Activated naive CD4-positive, alpha-beta T cell treated with anti-CD3 and anti-CD28 coated beads, Interleukin-2, amount 50 U/mL, for 72 hours (primary cell): ENCODE data around the gene PKP4. TPM values are rescaled to one million over a fixed set of nuclear protein-coding genes. Genes with fewer than 3 reads are reported as not detected.
A peak's percentile ranks its signal among the peaks of the same experiment; 100 is the strongest.
"Not testable (repeated sequence)": the region's sequence is repeated elsewhere in the genome, so short reads cannot be mapped to it uniquely, and the experiment has no call there.

Experiments
- ATAC-seq, 2 donors: fragments of 150-1000 bp; cut with Tn5 transposase; 2 replicates each; pipeline ENCODE4 v1.10.0; 2021; ENCODE audit warnings: mild to moderate bottlenecking in 2 of 2, moderate library complexity in 2 of 2
- DNase-seq, 2 donors: peaks; one replicate each; pipeline ENCODE4 v3.0.0; 2021 to 2022; ENCODE audit warnings: low spot score in 2 of 2
- H3K27ac Mint-ChIP-seq, 2 donors: one replicate each; pipeline ENCODE4 v1.8.0; 2022; ENCODE audit warnings: mild to moderate bottlenecking in 2 of 2, mixed read lengths in 2 of 2
- H3K36me3 Mint-ChIP-seq, 2 donors: one replicate each; pipeline ENCODE4 v1.8.0; 2022; ENCODE audit warnings: mixed read lengths in 2 of 2
- H3K9me3 Mint-ChIP-seq, 2 donors: one replicate each; pipeline ENCODE4 v1.8.0; 2022; ENCODE audit warnings: mixed read lengths in 2 of 2
- total RNA-seq, 2 donors: library from RNA; stranded (reverse); gene quantifications; one replicate each; pipeline ENCODE4 v1.2.3, GENCODE V29; 2022

The PKP4 gene
- total RNA-seq, 2 donors from 2014 or later: 36.3 to 44.8 TPM

DNA sequence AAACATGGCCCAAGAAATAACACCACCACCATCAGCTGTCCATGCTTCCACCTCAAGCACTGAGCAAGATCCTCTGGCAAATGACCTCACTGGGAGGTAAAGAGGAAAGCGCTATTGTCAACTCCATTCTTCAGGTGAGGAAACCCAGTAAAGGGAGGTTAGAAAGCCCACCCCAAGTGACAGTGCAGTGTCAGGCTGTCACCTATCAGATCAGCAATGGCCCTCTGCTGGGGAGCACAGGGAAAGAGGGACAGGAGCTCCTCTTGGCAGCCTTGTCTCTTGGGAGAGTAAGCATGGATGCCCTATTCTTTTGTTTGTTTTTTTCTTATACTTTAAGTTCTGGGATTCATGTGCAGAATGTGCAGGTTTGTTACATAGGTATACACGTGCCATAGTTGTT is 234.1 kb downstream of the PKP4 start:
- ATAC-seq: no peak
- H3K9me3 Mint-ChIP-seq: no peaks in the 10 kb centered on the region

GRCh38 chr2:158691619-158692018 is 234.9 kb downstream of the PKP4 start:
- Mint-ChIP-seq H3K36me3 (no peaks in the 10 kb centered on the region), H3K27ac (no peak overlapping the region), H3K9me3 (no peaks in the 10 kb centered on the region)
- no peak for DNase-seq
- no peak for ATAC-seq

More for the DNA sequence above, 234.1 kb downstream of the PKP4 start:
- DNase-seq: no peak
- no peaks in the 10 kb centered on the region for H3K36me3 Mint-ChIP-seq
- no peak overlapping the region for H3K27ac Mint-ChIP-seq

DNA sequence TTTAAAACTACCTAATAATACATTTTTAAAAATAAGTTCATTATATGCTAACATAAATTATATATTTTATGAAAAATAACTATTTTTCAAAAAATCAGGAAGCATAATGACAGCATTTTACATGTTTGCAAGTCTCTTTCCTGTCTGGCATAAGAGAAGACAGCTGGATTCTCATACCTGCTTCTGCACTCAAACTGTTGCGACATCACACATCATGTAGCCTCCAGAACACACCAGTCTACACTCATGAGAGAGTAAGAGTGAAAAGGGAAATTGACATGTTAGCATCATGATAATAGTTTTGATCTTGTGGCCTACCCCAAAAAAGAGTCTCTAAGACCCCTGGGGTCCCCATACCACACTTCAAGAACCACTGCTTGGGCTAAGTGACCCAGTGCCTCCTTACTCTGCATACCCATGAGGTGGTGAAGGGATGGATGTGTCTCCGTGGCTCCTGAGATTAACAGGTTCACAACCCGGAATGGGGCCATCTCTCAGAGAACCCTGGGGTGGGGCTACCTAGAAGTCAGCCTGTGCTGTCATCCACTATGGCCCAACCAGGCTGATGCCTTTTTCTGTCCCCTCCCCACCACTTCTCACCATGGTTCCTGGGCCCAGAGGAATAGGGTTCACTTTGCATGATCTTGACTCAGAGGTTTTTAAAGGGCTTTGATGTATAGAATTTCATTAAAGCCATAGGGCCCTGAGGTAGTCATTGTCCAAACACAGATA is 235.8 kb downstream of the PKP4 start:
- ATAC-seq: no peak
- Mint-ChIP-seq H3K36me3 (no peaks in the 10 kb centered on the region), H3K9me3 (peaks cover 0 to 3% of the 10 kb centered on the region in 2 donors)

DNA sequence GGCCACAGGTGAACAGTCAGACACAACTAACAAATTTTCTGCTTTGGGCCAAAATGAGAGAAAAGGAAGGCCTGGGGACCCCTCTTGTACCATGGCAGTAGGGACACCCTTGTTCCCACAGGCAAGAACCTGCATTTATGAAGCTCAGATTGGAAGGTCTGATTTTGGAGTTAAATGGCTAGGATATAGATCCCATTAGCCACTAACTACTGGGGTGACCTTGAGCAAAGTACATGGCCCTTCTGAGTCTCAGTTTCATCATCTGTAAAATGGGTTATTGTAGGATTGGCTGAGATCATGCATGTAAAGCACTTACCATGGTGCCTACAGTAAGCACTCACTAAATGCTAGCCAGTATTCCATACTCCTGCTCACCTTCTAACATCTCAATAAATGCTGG is 236.7 kb downstream of the PKP4 start:
- ATAC-seq: no peak
- DNase-seq: no peak
- peaks cover 0 to 3% of the 10 kb centered on the region in 2 donors for H3K9me3 Mint-ChIP-seq
- no peaks in the 10 kb centered on the region for H3K36me3 Mint-ChIP-seq
- no peak overlapping the region for H3K27ac Mint-ChIP-seq

More for the DNA sequence above, 235.8 kb downstream of the PKP4 start:
- no peak for DNase-seq
- H3K27ac Mint-ChIP-seq: no peak overlapping the region

- H3K9me3 Mint-ChIP-seq: peaks cover 0 to 3% of the 10 kb centered on the region in 2 donors
- no peak overlapping the region for H3K27ac Mint-ChIP-seq
- no peak for DNase-seq
- no peak for ATAC-seq
- H3K36me3 Mint-ChIP-seq: no peaks in the 10 kb centered on the region
Measured at GRCh38 chr2:158695305-158695704, 238.6 kb downstream of the PKP4 start.

DNA sequence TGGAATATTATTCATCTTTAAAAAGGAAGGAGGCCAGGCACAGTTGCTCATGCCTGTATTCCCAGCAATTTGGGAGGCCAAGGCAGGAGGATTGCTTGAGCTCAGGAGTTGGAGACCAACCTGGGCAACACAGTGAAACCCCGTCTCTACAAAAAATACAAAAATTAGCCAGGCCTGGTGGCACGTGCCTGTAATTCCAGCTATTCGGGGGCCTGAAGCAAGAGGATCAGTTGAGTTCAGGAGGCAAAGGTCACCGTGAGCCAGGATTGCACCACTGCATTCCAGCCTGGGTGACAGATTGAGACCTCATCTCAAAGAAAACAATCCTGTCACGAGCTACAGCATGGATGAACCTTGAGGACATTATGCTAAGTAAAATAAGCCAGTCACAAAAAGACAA is 239.0 kb downstream of the PKP4 start:
- ATAC-seq, DNase-seq, H3K27ac Mint-ChIP-seq, H3K36me3 Mint-ChIP-seq, H3K9me3 Mint-ChIP-seq: not testable (repeated sequence)

DNA sequence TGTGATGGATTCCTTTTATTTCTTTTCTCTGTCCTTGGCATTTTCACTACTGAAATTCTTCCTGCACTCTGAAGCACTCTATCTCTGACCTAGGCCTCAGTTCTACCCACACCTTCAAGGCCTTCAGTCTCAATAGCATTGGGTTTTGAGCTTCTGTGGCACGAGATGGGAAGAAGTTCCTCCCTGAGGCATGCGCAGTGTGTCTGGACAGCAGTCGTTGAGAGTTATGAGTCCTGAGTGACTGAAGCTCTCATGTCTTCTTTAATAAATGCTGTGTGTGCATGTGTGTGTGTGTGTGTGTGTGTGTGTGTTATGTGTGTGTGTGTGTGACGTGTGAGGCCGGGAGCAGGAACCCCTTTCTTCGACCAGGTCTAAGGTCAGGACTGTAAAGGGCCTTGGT is 242.6 kb downstream of the PKP4 start:
- Mint-ChIP-seq H3K27ac (no peak overlapping the region), H3K9me3 (peaks cover 0 to 3% of the 10 kb centered on the region in 2 donors), H3K36me3 (no peaks in the 10 kb centered on the region)
- no peak for ATAC-seq
- DNase-seq: no peak

DNA sequence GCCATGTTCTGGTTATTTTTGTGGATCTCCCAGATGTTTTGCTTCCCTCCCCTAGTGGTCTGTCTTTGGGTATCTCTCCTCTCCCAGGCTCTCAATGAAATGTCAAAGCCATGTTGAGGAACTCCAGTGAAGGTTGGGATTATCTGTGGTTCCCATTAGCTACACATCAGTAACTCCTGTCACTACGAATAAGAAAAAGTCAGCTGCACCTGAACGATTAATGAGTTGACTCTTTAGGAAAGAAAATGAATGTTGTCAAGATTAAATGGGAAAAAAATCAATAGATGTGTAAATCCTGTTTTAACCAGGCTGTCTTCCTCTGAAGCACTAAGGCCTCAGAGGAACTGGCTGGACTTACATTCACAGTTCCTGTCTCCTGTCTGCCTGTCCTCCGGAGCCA is 244.3 kb downstream of the PKP4 start:
- DNase-seq: no peak
- no peak for ATAC-seq
- H3K9me3 Mint-ChIP-seq: peaks cover 6 to 9% of the 10 kb centered on the region in 2 donors
- no peak overlapping the region for H3K27ac Mint-ChIP-seq
- H3K36me3 Mint-ChIP-seq: peaks cover 5 to 9% of the 10 kb centered on the region in 2 donors

GRCh38 chr2:158702740-158703139 is 246.0 kb downstream of the PKP4 start:
- DNase-seq (no peak), ATAC-seq (no peak)
- Mint-ChIP-seq H3K27ac (no peak overlapping the region), H3K36me3 (peaks cover 5 to 9% of the 10 kb centered on the region in 2 donors), H3K9me3 (peaks cover 6% of the 10 kb centered on the region in 2 donors)

GRCh38 chr2:158704724-158705465 is 248.1 kb downstream of the PKP4 start:
- H3K36me3 Mint-ChIP-seq, ATAC-seq, H3K9me3 Mint-ChIP-seq, DNase-seq: not testable (repeated sequence)
- peak overlapping the region in 1 of 2 donors; percentile 40 for H3K27ac Mint-ChIP-seq

GRCh38 chr2:158712791-158713522 is 256.2 kb downstream of the PKP4 start:
- H3K36me3 Mint-ChIP-seq: peaks cover 12 to 13% of the 10 kb centered on the region in 2 donors
- ATAC-seq (no peak), DNase-seq (no peak)
- no peak overlapping the region for H3K27ac Mint-ChIP-seq
- H3K9me3 Mint-ChIP-seq: peaks cover 11 to 13% of the 10 kb centered on the region in 2 donors

DNA sequence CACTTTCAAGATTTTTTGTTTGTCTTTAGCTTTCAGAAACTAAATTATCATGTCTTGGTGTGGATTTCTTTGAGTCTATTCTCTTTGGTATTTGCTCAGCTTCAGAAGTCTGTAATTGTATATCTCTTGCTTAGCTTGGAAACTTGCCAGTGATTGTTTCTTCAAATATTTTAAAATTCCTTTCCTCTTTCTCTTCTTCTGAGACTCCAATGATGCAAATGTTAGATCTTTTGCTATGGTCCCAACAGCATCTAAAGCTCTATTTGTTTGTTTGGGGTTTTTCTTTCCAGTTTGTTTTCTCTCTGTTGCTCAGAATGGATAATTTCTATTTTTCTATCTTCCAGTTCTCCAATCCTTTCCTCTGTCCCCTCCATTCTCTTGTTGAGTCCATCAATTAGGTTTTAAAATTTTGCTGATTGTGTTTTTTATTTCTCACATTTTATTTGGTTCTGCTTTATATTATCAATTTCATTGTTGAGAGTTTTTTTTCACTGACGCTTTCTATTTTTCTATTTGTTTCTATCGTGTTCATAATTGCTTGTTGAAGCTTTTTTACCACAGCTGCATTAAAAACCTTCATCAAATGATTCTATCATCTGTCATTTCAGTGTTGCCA is 256.9 kb downstream of the PKP4 start:
- Mint-ChIP-seq H3K36me3 (peaks cover 12 to 13% of the 10 kb centered on the region in 2 donors), H3K27ac (no peak overlapping the region), H3K9me3 (peaks cover 11 to 13% of the 10 kb centered on the region in 2 donors)
- DNase-seq (no peak), ATAC-seq (no peak)

- Mint-ChIP-seq H3K27ac (no peak overlapping the region), H3K36me3 (peaks cover 12 to 13% of the 10 kb centered on the region in 2 donors), H3K9me3 (peaks cover 11 to 13% of the 10 kb centered on the region in 2 donors)
- ATAC-seq (no peak), DNase-seq (no peak)
Measured at GRCh38 chr2:158714420-158714819, 257.7 kb downstream of the PKP4 start.

GRCh38 chr2:158715357-158715756 is 258.6 kb downstream of the PKP4 start:
- Mint-ChIP-seq H3K36me3 (peaks cover 12 to 13% of the 10 kb centered on the region in 2 donors), H3K9me3 (peaks cover 11 to 13% of the 10 kb centered on the region in 2 donors), H3K27ac (no peak overlapping the region)
- ATAC-seq: no peak
- DNase-seq: no peak

- ATAC-seq (no peak), DNase-seq (no peak)
- Mint-ChIP-seq H3K27ac (no peak overlapping the region), H3K36me3 (peaks cover 12 to 13% of the 10 kb centered on the region in 2 donors), H3K9me3 (peaks cover 11 to 13% of the 10 kb centered on the region in 2 donors)
Measured at GRCh38 chr2:158716121-158716791, 259.5 kb downstream of the PKP4 start.

GRCh38 chr2:158716921-158717320 is 260.2 kb downstream of the PKP4 start:
- no peak for ATAC-seq
- no peak overlapping the region for H3K27ac Mint-ChIP-seq
- DNase-seq: no peak
- H3K9me3 Mint-ChIP-seq: peaks cover 11 to 13% of the 10 kb centered on the region in 2 donors
- H3K36me3 Mint-ChIP-seq: peaks cover 12 to 13% of the 10 kb centered on the region in 2 donors
